ENCODE measurements around the gene KATNAL1.

- TF ChIP-seq POLR2A (IDR thresholded peaks at IDR 0.05) (no peak), POLR2AphosphoS5 (IDR thresholded peaks at IDR 0.05) (no peak), EP300 (IDR thresholded peaks at IDR 0.05) (no peak)
Observed at GRCh38 chr13:30295116-30295515, 12.2 kb downstream of the KATNAL1 start.
